D341Med (cell line): ENCODE results near the gene LSP1.
"Not testable (repeated sequence)": the region's sequence is repeated elsewhere in the genome, so short reads cannot be mapped to it uniquely, and the experiment has no call there.

Source experiments
- DNase-seq: peaks from one replicate; pipeline ENCODE4 v3.0.0; 2012; ENCODE audit warnings: low spot score

LSP1 gene

DNA sequence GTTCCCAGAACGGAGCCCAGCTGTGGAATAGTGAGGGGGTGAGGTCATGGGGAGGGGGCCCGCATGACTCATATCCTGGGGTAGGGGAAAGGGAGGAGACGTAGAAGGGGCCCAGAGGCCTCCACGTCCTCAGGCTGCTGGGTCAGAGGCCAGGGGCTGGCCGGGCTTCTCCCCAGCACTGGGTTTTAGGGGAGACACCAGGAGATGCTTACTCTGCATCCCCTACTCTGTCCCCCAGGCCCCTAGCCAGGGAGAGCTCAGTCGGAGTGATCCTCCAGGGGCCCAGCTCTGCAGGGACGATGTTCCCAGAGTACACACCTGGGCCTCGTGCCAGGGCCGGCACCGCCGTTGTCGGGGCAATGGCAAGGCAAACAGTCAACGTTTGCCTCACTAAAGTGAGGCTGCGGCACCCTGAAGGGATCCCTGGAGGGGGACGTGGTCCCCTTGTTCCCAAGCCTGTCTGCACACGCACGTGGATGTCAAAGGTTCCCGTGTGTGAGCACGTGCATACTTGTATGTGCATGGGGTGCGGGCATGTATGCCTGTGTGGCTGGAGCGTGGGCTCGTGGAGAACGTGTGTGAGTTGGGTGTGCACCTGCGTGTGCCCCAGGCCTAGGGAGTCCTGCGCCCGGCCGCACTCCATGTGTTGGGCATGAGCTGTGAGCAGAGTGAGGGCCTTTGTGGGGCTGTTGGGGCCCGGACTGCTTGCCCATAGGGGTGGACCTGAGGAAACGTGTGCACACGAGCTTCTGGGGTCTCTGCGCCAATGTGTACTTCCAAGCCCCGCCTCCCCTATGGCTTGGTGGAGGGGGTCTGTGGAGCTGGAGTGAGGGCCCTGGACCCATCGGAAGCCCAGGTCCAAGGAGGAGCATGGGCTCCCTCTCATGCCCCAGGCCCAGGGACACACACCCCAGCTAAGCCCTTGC is 24.6 kb downstream of the LSP1 start:
- DNase-seq: no peak

DNA sequence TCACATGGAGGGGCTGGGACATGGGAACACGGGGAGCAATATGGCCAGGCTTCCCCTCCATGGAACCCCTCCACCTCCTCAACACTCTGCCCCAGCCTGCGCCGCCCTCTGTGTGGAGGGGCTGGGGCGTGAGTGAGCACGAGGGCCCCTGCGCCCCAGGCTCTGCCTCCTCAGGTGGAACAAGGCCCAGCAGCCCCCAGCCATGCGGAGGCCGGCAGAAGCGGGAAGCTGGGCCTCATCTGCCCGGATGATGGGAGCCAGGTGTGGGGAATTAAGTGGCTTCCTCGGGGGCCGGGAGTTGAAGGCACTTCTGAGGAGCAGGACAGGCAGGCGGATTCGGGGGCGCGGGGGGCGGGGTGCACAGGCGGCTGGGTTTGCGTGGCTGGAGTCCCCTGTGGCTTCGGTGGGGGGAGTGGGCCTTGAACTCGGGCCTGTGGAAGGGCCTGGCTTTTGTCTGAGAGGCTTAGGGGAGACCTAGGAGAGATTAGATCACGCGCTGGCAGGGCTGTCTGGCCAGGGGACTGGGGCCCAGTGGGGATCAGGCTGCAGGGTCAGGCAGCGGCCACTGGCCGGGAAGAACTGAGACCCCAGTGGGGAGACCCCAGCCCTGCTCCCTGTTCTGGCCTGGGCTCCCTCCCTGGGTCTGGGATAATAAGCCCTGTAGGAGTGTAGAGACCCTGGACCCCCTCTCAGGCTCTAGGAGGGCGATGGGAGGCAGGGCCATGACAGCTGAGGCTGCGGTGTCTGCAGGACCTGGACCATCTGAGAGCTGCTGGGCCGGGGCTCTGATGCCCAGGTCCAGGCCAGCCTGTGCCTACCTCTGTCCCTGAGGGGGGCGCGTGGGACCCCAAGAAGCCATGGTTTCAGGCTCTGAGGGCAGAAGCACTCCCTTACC is 25.5 kb downstream of the LSP1 start:
- DNase-seq: peak; percentile 31

DNA sequence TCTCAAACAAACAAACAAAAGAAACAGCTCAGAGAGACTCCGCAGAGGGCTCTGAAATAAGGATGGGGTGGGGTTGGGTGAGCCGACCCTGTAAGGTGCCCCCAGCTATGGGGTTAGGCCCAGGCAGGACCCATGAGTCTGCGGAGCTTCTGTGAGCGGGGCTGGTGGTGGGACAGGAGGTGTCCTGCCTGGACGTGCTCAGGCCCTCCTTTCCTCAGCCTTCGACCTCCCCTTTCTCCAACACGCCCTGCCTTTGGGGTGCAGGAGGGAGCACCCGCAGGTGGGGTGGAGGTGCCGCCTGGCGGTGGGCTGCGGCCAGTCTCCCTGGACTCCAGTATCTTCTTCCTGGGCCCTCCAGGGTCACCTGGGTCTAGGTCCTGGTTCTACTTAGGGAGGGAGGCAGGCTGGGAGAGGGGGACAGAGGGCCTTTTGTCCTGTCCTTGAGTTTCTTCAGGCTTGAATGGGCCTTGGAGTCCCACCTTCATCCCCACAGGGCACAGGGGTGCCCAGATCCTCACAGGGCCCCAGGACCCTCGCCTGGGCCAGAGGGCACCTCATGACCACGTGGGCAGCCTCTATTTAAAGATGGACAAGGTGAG is 26.6 kb downstream of the LSP1 start:
- DNase-seq: peak; percentile 22

DNA sequence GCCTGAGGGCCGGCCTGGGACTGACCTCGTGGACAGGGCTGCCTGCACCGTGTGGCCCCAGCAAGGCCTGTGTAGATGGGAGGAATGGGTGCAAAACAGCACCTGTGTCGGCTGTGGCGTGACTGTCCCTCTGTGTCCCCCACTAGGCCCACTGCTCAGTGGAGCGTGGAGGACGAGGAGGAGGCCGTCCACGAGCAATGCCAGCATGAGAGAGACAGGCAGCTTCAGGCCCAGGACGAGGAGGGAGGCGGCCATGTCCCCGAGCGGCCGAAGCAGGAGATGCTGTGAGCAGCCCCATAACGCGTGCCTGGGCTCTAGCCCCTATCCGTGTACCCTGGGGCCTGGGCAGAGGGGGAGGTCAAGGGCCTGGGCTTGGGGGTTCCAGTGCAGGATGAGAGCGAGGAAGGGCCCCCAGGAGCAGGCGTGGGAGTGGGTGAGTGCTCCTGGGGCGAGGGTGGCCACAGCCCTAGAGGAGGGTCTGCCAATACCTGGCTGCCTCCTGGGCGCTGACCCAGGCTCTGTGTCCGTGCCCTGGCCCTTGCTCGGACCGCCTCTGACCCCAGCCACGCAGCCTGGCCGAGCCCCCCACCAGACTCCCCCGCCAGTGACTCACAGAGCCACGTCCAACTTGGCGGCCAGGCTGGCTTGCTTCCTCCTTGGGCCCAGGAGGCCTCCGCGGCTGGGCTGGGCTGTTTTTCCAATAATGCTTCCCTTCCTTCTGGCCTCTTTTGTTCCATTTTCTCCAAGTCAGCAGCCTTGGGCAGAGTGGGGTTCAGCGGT is 27.2 kb downstream of the LSP1 start:
- peak; percentile 32 for DNase-seq

DNA sequence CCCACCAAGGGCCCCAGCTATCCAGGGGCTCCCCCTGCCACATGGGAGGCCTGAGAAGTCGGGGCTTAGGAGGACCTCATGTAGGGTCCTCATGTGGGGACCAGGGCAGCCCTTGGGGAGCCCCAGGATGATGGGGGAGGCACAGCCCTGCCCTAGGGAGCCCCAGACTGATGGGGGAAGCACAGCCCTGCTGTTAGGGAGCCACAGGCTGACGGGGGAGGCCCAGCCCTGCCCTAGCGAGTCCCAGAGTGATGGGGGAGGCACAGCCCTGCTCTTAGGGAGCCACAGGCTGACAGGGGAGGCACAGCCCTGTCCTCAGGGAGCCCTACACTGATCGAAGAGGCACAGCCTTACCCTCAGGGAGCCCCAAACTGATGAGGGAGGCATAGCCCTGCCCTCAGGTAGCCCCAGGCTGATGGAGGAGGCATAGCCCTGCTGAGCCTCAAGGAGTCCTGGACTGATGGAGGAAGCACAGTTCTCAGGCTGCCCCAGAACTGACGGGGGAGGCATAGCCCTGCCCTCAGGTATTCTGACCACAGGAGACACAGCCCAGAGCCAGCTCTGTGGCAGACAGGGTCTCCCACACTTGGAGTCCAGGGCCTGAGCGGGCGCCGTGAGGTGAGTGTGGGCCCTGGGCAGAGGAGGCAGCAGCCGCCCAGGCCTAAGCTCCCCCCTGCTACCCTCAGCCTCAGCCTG is 28.0 kb downstream of the LSP1 start:
- DNase-seq: peak; percentile 27

DNA sequence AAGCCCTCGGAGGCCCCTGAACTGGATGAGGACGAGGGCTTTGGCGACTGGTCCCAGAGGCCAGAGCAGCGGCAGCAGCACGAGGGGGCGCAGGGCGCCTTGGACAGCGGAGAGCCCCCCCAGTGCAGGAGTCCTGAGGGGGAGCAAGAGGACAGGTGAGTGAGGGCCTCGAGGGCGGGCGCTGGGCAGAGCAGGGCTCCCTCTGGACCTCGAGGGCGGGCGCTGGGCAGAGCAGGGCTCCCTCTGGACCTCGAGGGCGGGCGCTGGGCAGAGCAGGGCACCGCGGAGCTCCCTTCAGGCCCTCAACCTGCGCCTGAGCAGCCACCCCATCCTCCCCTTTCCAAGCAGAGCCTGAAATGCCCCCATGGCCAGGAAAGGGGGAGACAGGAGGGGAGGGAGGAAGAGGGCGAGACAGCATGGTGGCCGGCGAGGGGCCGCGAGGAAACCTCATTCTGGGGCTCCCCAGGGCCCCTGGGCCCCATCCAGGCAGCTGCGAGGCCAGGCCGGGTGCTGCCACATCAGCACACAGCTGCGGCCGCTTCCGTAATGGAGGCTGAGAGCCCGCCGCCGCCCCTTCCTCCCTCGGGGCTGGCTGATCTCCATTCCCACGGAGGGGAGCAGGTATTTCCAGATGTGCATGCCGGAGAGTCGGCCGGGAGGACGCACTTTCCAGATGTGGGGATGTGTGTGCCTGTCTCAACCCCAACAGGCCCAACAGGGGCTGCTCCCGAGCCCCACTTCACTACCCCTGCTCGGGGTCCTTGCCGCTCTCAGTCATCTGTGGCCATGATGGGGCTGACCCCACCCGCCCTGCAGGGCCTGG is 28.8 kb downstream of the LSP1 start:
- DNase-seq: peak; percentile 41

DNA sequence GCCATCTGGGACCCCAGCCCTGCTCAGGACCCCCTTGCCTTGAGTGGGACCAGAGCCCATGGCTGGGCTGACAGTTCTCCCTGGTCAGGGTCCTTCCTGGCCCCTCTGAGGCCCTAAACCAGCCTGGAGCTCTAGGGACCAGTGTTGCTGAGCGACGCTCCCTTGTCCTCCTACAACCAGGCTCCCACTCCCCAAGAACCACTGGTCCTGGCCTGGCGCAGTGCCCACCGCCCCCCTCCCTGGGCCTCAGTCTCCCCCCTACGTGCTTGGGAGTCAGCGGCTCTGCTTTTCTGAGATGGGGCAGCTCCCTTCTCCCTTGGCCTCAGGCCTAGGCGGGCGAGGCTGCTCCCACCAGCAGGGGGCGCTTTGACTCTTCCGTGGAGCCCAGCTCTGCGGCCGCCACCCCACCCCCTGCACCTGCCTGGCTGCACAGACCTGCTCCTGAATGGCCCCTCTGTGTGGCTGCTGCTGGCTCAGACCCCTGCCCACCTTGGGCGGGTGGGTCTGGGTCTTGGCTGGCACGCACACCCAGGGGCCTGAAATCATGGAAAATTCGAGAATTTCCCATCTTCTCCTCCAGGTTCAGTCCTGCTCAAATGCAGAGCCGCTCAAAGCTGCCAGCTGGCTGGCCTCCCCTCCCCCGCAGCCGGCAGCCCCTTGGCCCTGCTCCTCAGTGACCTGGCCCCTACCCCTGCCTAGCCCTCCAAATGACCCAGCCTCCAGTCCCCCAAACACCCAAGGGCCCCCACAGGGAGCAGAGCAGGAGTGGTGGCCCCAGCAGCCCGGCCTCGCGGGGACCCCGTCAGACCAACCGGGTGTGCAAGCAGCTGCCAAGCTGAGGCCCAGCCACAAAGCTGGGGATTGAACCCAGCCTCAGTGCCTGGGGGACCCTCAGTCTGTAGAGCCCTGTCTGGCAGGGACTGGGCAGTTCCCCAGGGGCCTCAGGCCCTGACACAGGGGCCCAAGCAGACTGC is 29.7 kb downstream of the LSP1 start:
- DNase-seq: peak; percentile 92

DNA sequence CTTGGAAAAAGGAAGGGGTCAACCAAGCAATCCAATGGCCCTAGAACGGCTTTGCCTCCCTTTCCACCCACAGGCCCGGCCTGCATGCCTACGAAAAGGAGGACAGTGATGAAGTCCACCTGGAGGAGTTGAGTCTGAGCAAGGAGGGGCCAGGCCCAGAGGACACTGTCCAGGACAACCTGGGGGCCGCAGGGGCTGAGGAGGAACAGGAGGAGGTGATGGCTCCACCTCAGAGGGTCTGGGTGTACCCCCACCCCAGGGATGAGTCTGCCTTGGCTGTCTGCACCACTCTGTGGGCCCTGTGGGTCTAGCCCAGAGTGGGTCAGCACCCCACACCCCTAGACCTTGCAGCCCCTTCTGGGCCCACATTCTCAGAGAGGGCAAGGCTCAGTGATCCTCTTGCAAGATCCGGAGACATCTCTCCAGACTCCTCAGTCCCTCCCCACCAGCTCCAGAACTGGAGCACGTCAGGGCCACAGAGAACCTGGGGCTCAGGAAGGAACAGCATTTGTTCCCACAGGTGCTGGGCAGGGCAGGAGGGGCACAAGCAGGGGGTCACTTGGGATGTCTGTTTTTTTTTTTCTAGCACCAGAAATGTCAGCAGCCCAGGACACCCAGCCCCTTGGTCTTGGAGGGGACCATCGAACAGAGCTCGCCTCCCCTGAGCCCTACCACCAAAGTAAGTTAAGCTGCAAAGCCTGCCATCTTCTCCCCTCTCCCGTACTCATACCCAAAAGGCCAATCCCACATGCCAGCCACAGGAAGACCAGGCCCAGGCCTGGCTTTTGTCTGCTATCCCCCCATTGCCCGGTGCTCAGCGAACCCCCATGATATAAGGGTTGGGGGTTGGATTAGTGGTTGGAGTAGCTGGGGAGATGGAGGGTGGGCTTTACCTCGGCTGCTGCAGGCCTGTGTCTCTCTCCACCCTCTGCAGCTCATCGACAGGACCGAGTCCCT is 30.7 kb downstream of the LSP1 start:
- DNase-seq: peak; percentile 17

DNA sequence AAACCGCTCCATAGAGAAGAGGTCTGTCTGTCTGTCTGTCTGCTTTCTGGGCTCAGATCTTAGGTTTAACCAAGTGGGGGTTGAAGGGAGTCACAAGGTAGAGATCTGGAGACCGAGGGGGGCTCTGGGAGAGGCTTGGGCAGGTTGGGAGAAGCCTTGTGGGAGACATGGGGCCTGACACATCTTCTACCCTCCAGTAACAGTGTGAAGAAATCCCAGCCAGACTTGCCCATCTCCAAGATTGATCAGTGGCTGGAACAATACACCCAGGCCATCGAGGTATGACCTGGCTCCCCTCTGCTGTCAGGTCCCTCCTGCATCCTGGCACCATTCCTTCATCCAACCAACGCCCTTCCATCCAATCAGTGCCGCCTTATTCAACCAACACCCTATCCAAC is 31.4 kb downstream of the LSP1 start:
- DNase-seq: no peak

DNA sequence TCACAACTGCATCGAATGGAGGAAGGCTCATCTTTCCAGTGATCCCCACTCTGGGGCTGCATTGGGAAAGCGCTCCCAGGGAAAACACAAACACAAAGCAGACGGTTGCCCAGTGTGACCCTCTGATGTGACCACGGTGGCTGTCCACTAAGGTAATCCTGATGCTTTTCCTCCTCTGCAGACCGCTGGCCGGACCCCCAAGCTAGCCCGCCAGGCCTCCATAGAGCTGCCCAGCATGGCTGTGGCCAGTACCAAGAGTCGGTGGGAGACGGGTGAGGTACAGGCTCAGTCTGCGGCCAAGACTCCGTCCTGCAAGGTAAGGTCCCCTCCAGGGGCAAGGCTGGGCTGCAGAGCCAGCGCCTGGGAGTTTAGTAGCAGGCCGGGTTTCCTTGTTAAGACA is 33.7 kb downstream of the LSP1 start:
- DNase-seq: not testable (repeated sequence)

DNA sequence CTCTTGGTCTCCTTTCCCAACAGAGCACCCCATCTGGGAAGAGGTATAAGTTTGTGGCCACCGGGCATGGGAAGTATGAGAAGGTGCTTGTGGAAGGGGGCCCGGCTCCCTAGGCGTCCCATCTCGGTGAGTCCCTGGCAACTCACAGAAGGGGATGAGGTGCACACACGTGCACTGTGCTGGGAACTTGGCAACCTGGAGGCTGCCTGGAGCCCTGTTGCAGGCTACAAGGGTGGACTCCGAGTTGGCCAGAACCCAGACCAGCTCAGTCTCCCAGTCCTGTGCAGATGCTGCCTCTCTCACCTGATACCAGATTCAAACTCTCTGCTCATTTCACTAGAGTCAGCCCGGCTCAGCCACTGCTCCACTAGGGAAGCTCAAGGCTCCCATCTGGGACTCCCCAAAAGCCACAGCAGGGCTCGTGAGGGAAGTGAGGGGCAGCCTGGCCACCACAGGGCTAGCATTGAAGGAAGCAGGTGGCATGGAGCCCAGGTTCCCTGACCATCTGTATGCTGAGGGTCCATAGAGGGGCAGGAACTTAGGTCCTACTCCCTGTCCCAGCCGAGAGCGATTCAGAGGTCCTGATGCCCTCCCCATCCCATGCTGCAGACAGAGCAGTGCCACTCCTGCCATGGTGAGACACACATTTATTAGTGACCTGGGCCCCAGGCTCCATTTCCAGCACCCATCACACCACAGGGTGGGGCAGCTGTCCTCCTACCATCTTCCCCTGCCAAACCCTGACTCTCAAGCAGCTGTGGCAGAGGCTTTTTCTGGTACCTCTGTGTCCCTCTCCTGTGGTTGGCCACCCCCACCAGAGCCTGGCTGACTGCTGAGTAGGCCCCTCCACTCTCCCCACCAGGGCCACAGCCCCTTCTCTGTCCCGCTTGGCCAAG is 34.8 kb downstream of the LSP1 start:
- no peak for DNase-seq

DNA sequence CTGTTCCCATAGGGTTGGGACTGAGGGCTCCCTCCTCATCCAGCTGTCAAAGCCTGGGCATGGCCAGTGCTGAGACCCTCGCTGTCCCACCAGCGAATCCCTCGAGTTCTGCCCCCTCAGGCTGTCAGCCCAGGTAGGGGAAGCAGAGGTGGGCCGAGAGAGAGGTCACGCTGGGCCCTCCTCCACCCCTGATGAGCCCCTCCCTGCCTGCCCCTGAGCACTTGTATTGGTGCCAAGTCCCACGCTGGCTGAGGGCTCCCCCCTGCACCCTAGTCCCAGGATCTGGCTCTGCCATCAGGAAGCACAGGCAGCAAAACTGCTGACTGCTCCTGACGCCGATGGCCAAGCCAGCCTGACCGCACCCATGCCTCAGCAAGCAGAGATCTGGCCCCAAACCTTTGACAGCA is 35.5 kb downstream of the LSP1 start:
- DNase-seq: no peak

DNA sequence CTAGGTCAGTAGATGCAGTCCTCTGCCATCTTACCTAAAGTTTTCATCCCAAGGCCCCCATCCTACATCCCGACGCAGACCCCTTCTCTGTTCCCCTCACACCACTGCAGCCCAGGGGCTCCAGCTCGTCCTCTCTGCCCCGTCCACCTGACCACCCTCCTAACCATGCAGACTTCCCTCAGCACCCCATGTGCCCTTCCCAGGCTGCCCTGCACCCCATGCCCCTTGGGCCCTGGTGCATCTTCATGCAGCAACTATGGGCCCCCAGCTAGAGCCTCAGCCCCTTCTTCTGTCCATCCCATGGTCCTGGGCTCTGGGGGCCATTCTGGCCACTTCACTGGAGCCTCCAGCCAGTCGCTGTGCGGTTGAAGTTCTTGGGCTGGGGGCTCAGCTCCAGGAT is 35.9 kb downstream of the LSP1 start:
- no peak for DNase-seq

DNA sequence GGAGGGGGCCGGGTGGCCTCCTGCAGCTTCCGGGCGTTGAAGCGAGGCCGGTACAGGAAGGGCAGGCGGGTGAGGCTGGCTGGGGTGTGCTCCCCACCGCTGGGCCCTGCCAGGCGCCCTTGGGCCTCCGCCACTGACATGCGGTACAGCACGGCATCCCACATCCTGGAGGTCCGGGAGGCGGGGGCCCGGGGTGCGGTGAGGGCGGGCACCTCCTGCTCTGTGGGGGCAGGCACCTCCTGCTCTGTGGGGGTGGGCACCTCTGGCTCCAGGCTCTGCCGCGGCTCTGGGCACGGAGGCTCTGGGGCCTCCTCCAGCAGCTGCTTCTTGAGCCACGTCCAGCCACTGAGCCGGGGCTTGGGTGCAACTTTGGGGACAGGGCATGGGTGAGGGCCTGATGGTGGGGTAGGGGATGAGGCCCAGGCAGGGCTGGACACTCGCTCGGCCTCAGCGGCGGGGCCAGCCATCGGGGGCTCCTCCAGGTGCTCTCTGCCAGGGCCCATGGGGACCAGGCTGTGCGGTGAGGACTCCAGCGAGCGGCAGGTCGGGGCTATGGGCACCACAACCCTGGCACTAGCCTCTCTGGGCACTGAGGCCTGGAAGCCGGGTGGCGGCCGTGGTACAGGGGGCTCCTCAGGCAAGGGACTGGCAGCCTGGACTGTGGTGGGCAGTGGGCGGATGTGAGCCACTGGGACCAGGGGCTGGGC is 36.5 kb downstream of the LSP1 start:
- no peak for DNase-seq

DNA sequence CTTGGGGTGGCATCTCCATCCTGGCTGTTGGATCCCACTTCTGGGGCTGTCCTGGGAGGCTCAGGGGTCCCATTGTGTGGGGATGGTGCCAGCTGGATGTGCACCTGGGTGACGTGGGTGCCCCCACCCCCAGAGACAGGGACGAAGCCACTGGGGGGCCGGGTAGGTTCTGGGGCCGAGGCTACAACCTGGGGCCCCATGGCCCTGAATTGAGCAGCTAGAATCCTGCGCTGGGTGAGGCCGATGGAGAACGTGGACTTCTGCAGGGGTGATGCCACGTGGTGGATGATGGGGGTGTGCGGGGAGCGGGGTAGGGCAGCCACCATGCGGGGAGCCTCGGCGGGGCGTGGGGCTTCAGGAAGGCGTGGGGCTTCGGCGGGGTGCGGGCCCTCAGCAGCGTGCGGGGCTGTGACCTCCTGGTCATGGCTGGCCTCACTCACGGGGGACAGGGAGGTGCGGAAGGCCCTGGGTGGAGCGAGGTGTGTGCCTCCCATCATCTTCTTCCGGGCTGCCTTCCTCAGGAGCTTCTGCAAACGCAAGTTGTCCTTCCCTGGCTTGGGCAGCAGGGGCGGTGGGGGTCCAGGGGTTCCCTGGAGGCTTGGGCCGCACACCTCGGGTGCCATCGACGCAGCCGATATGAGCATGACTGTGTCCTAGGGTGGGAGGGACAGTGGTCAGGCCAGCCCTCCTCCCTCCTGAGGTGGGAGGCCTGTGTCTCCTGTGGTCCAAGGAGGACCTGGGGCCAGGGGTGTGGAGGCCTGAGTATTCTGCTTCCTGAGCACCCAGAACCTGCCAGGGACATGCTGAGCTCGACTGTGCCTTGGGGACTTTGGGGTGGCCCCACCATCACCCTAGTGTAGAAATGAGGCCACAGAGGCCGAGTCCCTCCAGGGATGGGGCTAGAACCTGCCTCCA is 37.3 kb downstream of the LSP1 start:
- DNase-seq: no peak
